CD4-positive, alpha-beta T cell treated with Interleukin-2 at 100 ng/mL for 4 hours (primary cell): ENCODE data around the gene GHR.
"Not testable (repeated sequence)": the region's sequence is repeated elsewhere in the genome, so short reads cannot be mapped to it uniquely, and the experiment has no call there.

Source experiments
- DNase-seq: peaks from one replicate; pipeline ENCODE4 v3.0.0-alpha.2; 2020; ENCODE audit warnings: low spot score

GHR gene

DNA sequence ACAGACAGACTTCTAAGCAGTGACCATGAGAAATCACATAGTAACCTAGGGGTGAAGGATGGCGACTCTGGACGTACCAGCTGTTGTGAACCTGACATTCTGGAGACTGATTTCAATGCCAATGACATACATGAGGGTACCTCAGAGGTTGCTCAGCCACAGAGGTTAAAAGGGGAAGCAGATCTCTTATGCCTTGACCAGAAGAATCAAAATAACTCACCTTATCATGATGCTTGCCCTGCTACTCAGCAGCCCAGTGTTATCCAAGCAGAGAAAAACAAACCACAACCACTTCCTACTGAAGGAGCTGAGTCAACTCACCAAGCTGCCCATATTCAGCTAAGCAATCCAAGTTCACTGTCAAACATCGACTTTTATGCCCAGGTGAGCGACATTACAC is 295.4 kb downstream of the GHR start:
- DNase-seq, result peak; percentile 30

DNA sequence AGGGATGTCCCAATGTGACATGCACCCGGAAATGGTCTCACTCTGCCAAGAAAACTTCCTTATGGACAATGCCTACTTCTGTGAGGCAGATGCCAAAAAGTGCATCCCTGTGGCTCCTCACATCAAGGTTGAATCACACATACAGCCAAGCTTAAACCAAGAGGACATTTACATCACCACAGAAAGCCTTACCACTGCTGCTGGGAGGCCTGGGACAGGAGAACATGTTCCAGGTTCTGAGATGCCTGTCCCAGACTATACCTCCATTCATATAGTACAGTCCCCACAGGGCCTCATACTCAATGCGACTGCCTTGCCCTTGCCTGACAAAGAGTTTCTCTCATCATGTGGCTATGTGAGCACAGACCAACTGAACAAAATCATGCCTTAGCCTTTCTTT is 295.8 kb downstream of the GHR start:
- no peak for DNase-seq

- peak; percentile 5 for DNase-seq
Observed at GRCh38 chr5:42720251-42720650, 297.0 kb downstream of the GHR start.

GRCh38 chr5:42721484-42721883 is 298.2 kb downstream of the GHR start:
- DNase-seq, result no peak

- DNase-seq, result not testable (repeated sequence)
Observed at GRCh38 chr5:42734531-42735058, 311.4 kb downstream of the GHR start.

- no peak for DNase-seq
Observed at GRCh38 chr5:42740920-42741319, 317.7 kb downstream of the GHR start.

DNA sequence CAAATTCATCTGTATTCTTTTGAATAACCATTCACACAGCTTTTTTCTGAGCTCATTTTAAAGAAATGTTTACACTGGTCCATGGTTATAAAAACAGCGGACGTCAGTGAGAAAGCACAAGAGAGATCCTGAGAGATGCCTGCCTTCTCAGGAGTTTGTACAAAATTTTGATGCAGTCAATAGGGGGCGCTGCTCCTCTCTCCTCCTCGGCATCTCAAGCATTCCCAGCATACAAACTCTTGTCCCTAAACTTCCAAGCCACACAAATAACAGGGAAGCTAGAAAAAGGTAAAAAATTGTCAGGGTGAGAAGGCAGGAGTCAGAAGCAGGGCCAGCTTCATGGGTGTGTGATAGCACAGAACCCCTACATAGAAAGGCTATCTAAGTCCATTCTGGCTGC is 322.2 kb downstream of the GHR start:
- no peak for DNase-seq

DNA sequence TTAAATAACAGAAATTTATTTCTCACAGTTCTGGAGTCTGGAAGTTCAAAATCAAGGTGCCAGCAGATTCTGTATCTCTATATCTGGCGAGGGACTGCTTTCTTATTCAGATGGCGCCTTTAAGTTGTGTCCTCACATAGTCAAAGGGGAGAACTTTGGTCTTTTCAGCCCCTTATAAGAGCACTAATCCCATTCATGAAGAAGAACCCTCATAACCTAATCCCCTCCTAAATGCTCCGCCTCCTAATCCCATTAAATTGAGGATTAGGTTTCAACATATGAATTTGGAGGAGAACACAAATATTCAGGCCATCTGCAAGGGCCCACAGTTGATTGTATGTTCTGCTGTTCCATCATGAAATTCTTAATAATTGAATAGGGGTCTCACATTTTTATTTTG is 322.6 kb downstream of the GHR start:
- no peak for DNase-seq

DNA sequence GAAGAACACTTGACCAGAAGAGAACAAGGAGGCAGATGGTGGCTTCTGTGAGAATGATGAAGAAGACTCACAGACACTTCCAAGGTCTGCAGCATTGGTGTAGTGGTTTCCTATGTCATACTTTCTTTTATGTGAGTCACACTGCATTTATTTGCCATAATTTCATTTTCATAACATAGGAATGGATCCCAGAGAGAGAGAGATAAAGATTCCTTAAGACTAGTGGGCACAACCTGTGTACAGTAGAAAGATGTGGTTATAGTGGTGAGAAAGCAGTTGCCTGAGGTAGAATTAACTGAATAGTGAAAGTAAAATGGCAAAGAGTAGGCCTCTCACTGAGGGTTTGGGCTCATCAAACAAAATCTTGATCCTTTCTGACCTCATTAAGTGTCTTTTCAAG is 325.8 kb downstream of the GHR start:
- no peak for DNase-seq

DNA sequence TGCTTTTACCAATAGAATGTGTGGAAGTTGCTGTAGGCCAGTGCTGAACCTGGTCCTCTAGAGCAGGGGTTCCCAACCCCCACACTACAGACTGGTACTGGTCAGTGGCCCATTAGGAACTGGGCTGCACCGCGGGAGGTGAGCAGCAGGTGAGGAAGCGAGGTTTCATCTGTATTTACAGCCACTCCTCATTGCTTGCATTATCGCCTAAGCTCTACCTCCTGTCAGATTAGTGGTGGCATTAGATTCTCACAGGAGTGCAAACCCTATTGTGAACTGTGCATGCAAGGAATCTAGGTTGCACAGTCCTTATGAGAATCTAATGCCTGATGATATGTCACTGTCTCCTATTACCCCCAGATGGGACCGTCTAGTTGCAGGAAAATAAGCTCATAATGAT is 327.3 kb downstream of the GHR start:
- no peak for DNase-seq

GRCh38 chr5:42751044-42751443 is 327.8 kb downstream of the GHR start:
- no peak for DNase-seq

- no peak for DNase-seq
Observed at GRCh38 chr5:42753099-42753498, 329.9 kb downstream of the GHR start.

DNA sequence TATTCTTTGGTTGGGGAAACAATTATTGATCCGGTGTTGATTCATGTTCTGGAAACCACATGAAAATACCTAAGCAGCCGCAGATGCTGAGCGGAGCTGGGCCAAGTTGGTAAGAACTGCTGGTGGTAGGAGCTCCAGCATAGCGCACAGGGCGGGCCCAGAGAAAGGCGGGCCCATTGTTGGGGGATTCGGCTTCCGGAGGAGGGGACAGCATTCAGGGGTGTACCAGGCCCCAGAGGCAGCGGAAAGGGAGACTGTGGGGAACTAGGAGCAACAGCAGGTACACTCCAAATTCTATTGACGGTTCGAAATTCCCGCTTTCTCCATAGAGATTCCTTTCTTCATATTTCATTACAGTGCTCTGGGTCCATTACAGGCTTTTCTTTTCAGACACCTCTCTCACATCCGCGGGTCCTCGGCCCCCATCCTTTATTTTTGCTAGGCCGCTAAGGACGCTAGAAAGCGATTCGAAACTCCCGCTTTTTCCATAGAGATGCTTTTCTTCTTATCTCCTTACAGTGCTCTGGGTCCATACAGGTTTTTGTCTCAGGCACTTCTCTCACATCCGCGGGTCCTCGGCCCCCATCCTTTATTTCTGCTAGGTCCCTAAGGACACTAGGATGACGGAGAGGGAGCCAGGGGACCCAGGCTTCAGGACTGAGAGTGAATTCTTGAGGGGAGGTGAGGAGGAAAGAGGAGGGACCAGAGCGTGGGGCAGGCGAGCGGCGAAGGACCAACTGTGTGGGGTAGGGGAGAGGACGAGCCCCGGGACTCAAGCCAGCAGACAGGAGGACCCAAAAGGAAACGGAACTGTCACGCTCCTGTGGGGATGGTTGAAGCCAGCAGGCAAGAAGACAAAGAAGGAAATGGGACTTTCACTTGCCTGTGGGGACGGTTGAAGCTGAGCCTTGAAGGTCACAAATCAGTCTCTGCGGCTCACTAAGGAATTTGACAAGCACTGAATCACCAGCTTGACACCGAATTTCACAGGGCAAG is 333.7 kb downstream of the GHR start, which contains the start of gene CCDC152:
CCDC152 (plus strand) TSS at position 213 of the 996 bp plus-strand sequence. CDS start 2,304 bp downstream, outside the sequence.
- DNase-seq, result peak; percentile 59

DNA sequence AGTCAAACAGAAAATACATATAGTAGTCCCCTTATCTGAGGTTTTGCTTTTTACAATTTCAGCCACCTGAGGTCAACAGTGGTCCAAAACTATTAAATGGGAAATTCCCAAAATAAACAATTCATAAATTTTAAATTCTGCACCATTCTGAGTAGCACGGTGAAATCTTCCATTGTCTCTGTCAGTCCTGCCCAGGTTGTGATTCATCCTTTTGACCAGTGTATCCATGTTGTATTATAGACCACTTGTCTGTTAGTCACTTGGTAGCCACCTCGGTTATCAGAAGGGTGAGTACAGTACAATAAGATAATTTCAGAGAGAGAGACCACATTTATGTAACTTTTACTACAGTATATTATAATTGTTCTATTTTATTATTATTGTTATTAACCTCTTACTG is 336.2 kb downstream of the GHR start:
- no peak for DNase-seq

GRCh38 chr5:42760426-42760825 is 337.2 kb downstream of the GHR start:
- DNase-seq, result no peak

- DNase-seq, result no peak
Observed at GRCh38 chr5:42761791-42762190, 338.6 kb downstream of the GHR start.

DNA sequence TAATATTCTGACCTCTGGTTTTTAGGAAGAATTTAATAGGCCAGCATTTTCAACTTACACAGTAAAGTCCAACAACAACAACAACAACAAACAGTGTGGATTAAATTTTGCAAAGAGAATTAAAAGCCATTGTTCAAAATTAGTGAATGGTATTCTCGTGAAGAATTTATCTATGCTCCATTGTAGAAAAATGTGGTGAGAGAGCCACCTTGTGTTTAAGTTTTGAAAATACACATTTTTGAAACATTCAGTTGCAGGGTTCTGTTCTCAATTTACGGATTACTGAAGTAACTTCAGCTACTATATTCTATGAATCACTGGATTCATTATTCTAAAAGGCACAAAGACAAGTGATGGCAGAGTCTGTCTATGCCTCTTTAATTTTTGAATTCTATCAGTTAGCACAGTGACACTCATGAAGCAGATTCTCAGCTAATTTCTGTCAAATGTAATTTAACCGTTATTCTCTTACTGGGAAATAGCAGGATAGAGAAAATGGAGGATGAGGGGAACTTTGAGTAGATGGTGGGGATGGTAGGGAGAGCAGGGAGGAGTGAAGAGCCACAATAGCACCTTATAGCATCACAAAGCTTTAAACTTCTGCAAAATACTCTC is 344.4 kb downstream of the GHR start:
- peak; percentile 35 for DNase-seq

GRCh38 chr5:42768106-42768504 is 344.9 kb downstream of the GHR start:
- DNase-seq, result no peak

DNA sequence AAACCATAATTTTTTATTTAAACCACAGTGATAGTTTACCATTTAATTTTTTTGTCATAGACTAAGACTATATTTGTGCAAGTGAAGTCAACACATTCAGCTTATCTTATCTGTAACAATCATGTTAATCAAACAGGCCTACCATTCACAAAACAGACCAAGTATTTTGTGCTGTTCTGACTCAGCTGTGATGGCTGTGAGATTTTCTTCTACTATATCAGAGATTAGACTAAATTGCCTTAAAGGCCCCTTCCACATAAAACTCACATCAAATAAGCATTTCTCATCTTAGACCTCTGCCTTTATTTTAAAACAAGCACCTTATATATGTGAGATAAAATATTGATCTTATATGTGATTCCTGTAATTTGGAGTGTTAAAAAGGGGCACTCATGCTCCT is 346.8 kb downstream of the GHR start:
- no peak for DNase-seq
